Fibroblast of lung (primary cell): ENCODE results near the gene RBX1. TPM values are rescaled to one million over a fixed set of nuclear protein-coding genes. Genes with fewer than 3 reads are reported as not detected.

ENCODE experiments used
- DNase-seq, 2 donors: peaks; one replicate each; pipeline versions ENCODE4 v3.0.0 to v3.0.0-alpha.2; 2010; ENCODE audit warnings: low read depth in 2 of 2
- H2AFZ ChIP-seq: 2 replicates; pipeline ENCODE4 v1.5.1; 2012; ENCODE audit warnings: low read length, control low read depth, inconsistent platforms
- H3K27ac ChIP-seq: 2 replicates; pipeline ENCODE4 v1.5.1; 2011; ENCODE audit warnings: low read length, control low read depth; ENCODE audit not compliant: insufficient read depth
- H3K27me3 ChIP-seq: 2 replicates; pipeline ENCODE4 v1.5.1; 2011; ENCODE audit warnings: mild to moderate bottlenecking, low read length; ENCODE audit not compliant: control insufficient read depth, insufficient read depth
- H3K36me3 ChIP-seq: 2 replicates; pipeline ENCODE4 v1.5.1; 2011; ENCODE audit warnings: low read length; ENCODE audit not compliant: control insufficient read depth, insufficient read depth
- H3K4me1 ChIP-seq: 2 replicates; pipeline ENCODE4 v1.5.1; 2011; ENCODE audit warnings: low read length; ENCODE audit not compliant: control insufficient read depth, insufficient read depth; ENCODE audit errors: extremely low read depth
- H3K4me2 ChIP-seq: 2 replicates; pipeline ENCODE4 v1.5.1; 2011; ENCODE audit warnings: low read length, control low read depth; ENCODE audit not compliant: insufficient read depth; ENCODE audit errors: extremely low read depth
- H3K4me3 ChIP-seq, 4 experiments: fragments of 200-600 bp in 1 of 4; sonication (generic) in 1 of 4; replicated peaks in 1 of 4; 2 replicates each; pipeline ENCODE4 v1.5.1; 2011 to 2016; ENCODE audit warnings: low read length in 4 of 4, low read depth in 3 of 4, mild to moderate bottlenecking in 3 of 4, control low read depth in 2 of 4, inconsistent platforms in 1 of 4, mixed read lengths in 1 of 4; ENCODE audit not compliant: insufficient read depth in 1 of 4; ENCODE audit errors: control extremely low read depth in 1 of 4
- H3K79me2 ChIP-seq: 2 replicates; pipeline ENCODE4 v1.5.1; 2012; ENCODE audit warnings: mild to moderate bottlenecking, low read length, inconsistent platforms; ENCODE audit not compliant: control insufficient read depth, insufficient read depth
- H3K9ac ChIP-seq: 2 replicates; pipeline ENCODE4 v1.5.1; 2011; ENCODE audit warnings: mild to moderate bottlenecking, low read length, control low read depth; ENCODE audit not compliant: insufficient read depth
- H3K9me3 ChIP-seq: 2 replicates; pipeline ENCODE4 v1.5.1; 2012; ENCODE audit warnings: low read depth, low read length; ENCODE audit not compliant: control insufficient read depth, insufficient read depth
- H4K20me1 ChIP-seq: 2 replicates; pipeline ENCODE4 v1.5.1; 2011; ENCODE audit warnings: low read length; ENCODE audit not compliant: control insufficient read depth, insufficient read depth; ENCODE audit errors: extremely low read depth
- CTCF ChIP-seq, 2 donors: IDR thresholded peaks in 1 of 2; conservative IDR thresholded peaks in 1 of 2; 1 replicate in 1 of 2; 2 replicates in 1 of 2; pipeline ENCODE4 v1.5.1; 2011 to 2012; ENCODE audit warnings: low read length in 2 of 2, control low read depth in 1 of 2, inconsistent platforms in 1 of 2, low read depth in 1 of 2, mild to moderate bottlenecking in 1 of 2
- EZH2 ChIP-seq: IDR thresholded peaks from 2 replicates; pipeline ENCODE4 v1.5.1; 2012; ENCODE audit warnings: low read length, control low read depth, mild to moderate bottlenecking; ENCODE audit errors: missing control alignments
- polyA plus RNA-seq, 2 donors: library from polyadenylated mRNA; depleted of rRNA in 1 of 2; stranded (reverse) in 1 of 2; unstranded in 1 of 2; fragments of >200 nt; gene quantifications; 2 replicates each; pipeline ENCODE4 v1.2.1, GENCODE V29; 2011 to 2012; ENCODE audit warnings: missing spikeins in 1 of 2
- total RNA-seq: library from RNA; depleted of rRNA; stranded (reverse); fragments of >200 nt; gene quantifications from 2 replicates; pipeline ENCODE4 v1.2.1, GENCODE V29; 2014

RBX1 gene
- total and polyA plus RNA-seq, 2 donors (not counting 1 experiment from before 2014, with no cell fraction given): 53.2 to 89.6 TPM

GRCh38 chr22:40953471-40953870 is 2.3 kb downstream of the RBX1 start:
- Histone ChIP-seq H3K36me3 (peaks cover 1% of the 10 kb centered on the region), H3K4me1 (peaks cover 3% of the 10 kb centered on the region), H3K9ac (no peak overlapping the region), H4K20me1 (no peaks in the 10 kb centered on the region), H3K4me2 (peak overlapping the region; percentile 1), H3K27me3 (no peaks in the 10 kb centered on the region), H3K79me2 (peaks cover 52% of the 10 kb centered on the region), H3K9me3 (no peaks in the 10 kb centered on the region), H3K27ac (no peak overlapping the region), H3K4me3 (peak overlapping the region in 1 of 4 experiments; percentile 24), H2AFZ (no peak overlapping the region)
- TF ChIP-seq CTCF (conservative IDR thresholded peaks at IDR 0.05 in 1 of 2, IDR thresholded peaks at IDR 0.05 in 1 of 2; ENCODE audit: low read depth in 1 of 2, low read length in 2 of 2) (no peak), EZH2 (no peak)
- peak in 1 of 2 donors; percentile 38 for DNase-seq

- Histone ChIP-seq H3K4me1 (peaks cover 3% of the 10 kb centered on the region), H3K9me3 (no peaks in the 10 kb centered on the region), H3K27me3 (no peaks in the 10 kb centered on the region), H4K20me1 (no peaks in the 10 kb centered on the region), H3K4me2 (no peak overlapping the region), H3K36me3 (peaks cover 3% of the 10 kb centered on the region), H3K4me3 (no peak overlapping the region), H3K79me2 (peaks cover 56% of the 10 kb centered on the region), H3K9ac (no peak overlapping the region), H2AFZ (no peak overlapping the region), H3K27ac (no peak overlapping the region)
- TF ChIP-seq CTCF (conservative IDR thresholded peaks at IDR 0.05 in 1 of 2, IDR thresholded peaks at IDR 0.05 in 1 of 2; ENCODE audit: low read depth in 1 of 2, low read length in 2 of 2) (no peak), EZH2 (no peak)
- DNase-seq: no peak
Observed at GRCh38 chr22:40954113-40954512, 2.9 kb downstream of the RBX1 start.

- peaks cover under 1% of the 10 kb centered on the region for H3K4me1 ChIP-seq
- H3K9ac ChIP-seq: no peak overlapping the region
- H3K4me3 ChIP-seq: no peak overlapping the region
- no peaks in the 10 kb centered on the region for H4K20me1 ChIP-seq
- TF ChIP-seq CTCF (conservative IDR thresholded peaks at IDR 0.05 in 1 of 2, IDR thresholded peaks at IDR 0.05 in 1 of 2; ENCODE audit: low read depth in 1 of 2, low read length in 2 of 2): no peak
- TF ChIP-seq EZH2: no peak
- H3K79me2 ChIP-seq: peaks cover 65% of the 10 kb centered on the region
- no peak overlapping the region for H3K4me2 ChIP-seq
- peak; percentile 22 to 42 for DNase-seq
- no peaks in the 10 kb centered on the region for H3K9me3 ChIP-seq
- no peak overlapping the region for H2AFZ ChIP-seq
- H3K27ac ChIP-seq: no peak overlapping the region
- H3K36me3 ChIP-seq: peaks cover 4% of the 10 kb centered on the region
- no peaks in the 10 kb centered on the region for H3K27me3 ChIP-seq
Observed at GRCh38 chr22:40955571-40955970, 4.4 kb downstream of the RBX1 start.
